ENCODE data around the gene FAM228B.

FAM228B gene

DNA sequence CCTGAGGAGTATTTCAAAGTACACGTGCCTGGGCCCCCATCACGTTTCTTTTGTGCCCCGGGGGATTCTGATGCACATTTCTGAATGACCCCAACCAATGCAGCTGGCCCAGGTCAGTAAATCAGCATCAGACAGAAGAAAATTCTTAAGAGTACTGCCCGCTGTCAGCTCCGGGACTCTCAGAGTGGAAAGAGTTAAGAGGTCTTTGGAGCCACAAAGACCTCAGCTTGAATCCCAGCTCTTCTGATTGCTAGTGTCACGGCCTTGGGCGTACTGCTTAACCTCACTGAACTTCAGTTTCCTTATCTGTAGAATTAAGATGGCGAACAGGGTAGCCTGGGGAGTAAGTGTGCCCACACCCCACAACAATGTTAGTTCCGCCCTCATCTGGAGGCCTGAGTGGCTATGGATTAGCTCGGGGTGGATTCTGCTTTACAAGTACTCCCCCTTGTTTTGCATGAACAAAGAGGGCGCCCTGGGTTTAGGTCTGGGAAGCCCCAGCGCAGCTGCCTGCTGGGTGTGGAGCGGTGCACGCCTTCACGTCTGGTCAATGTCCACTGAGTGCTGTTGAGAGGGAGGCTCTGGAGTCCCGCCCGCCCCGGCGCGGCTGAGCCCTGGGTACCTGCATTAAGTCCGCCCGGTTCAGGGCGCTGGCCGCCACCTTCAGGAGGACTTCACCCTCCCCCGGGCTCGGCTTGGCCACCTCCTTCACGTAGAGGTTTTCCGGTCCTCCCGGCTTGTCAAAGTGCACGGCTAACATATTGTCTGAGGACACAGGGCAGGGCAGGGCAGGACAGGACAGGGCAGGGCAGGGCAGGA lies 39.5 kb upstream of the FAM228B start:
- TF ChIP-seq YY1 (IDR thresholded peaks at IDR 0.05; ENCODE audit: low read depth): peak; percentile 78
- TF ChIP-seq TEAD4 (IDR thresholded peaks at IDR 0.05): no peak
- TF ChIP-seq TCF12 (IDR thresholded peaks at IDR 0.05; ENCODE audit: low read depth): peak; percentile 29; the same call in 1 of the 2 replicates
- TF ChIP-seq FOXM1 (IDR thresholded peaks at IDR 0.05; ENCODE audit: borderline replicate concordance, low read depth): peak; percentile 6; the same call in 1 of the 2 replicates

- TF ChIP-seq, protein P1, sequence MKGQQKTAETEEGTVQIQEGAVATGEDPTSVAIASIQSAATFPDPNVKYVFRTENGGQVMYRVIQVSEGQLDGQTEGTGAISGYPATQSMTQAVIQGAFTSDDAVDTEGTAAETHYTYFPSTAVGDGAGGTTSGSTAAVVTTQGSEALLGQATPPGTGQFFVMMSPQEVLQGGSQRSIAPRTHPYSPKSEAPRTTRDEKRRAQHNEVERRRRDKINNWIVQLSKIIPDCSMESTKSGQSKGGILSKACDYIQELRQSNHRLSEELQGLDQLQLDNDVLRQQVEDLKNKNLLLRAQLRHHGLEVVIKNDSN (IDR thresholded peaks at IDR 0.05): 0 out of 2 replicates have a peak, but pooled peaks have one; percentile 8
- TF ChIP-seq EP300 (IDR thresholded peaks at IDR 0.05; ENCODE audit: borderline replicate concordance) (no peak), NFIC (IDR thresholded peaks at IDR 0.05) (peak; percentile 40), ZBTB7A (IDR thresholded peaks at IDR 0.05; ENCODE audit: low read depth) (peak; percentile 90), EGR1 (IDR thresholded peaks at IDR 0.05) (peak; percentile 6; the same call in 1 of the 2 replicates), CREB1 (IDR thresholded peaks at IDR 0.05; ENCODE audit: low read depth) (no peak), FOXM1 (IDR thresholded peaks at IDR 0.05; ENCODE audit: borderline replicate concordance, low read depth) (peak; percentile 7; the same call in 1 of the 2 replicates), RAD21 (IDR thresholded peaks at IDR 0.05; ENCODE audit: low read depth) (peak; percentile 77), TAF1 (IDR thresholded peaks at IDR 0.05; ENCODE audit: low read depth) (peak; percentile 72), REST (IDR thresholded peaks at IDR 0.05; ENCODE audit: low read depth) (no peak), CEBPB (IDR thresholded peaks at IDR 0.05) (no peak), TCF12 (IDR thresholded peaks at IDR 0.05; ENCODE audit: low read depth) (peak; percentile 42), YY1 (IDR thresholded peaks at IDR 0.05; ENCODE audit: low read depth) (peak; percentile 46), TEAD4 (IDR thresholded peaks at IDR 0.05) (peak; percentile 44)
- TF ChIP-seq, protein P2, sequence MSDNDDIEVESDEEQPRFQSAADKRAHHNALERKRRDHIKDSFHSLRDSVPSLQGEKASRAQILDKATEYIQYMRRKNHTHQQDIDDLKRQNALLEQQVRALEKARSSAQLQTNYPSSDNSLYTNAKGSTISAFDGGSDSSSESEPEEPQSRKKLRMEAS (IDR thresholded peaks at IDR 0.05): peak; percentile 67
Measured at GRCh38 chr2:24084386-24085199, 38.7 kb upstream of the FAM228B start, which contains the start of gene TP53I3. TSS of gene TP53I3 (minus strand) at chr2:24084834. CDS start at chr2:24084326, 508 bp downstream.

DNA sequence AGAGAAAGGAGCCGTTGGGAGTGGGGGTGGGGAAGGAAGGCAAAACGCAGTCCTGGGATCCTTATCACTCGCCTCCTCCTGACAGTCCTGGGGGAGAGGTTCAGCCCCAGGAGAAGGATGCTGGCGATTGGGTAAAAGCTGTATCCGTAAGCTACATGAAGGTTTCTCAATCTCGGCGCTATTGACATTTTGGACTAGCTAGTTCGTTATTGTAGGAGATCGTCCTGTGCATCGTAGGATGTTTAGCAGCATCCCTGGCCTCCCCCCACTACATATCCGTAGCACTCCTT lies 38.1 kb upstream of the FAM228B start:
- TF ChIP-seq EP300 (IDR thresholded peaks at IDR 0.05; ENCODE audit: borderline replicate concordance) (no peak), EGR1 (IDR thresholded peaks at IDR 0.05) (no peak), TCF12 (IDR thresholded peaks at IDR 0.05; ENCODE audit: low read depth) (no peak), CREB1 (IDR thresholded peaks at IDR 0.05; ENCODE audit: low read depth) (no peak), TAF1 (IDR thresholded peaks at IDR 0.05; ENCODE audit: low read depth) (no peak), FOXM1 (IDR thresholded peaks at IDR 0.05; ENCODE audit: borderline replicate concordance, low read depth) (no peak), ZBTB7A (IDR thresholded peaks at IDR 0.05; ENCODE audit: low read depth) (no peak), TEAD4 (IDR thresholded peaks at IDR 0.05) (no peak), YY1 (IDR thresholded peaks at IDR 0.05; ENCODE audit: low read depth) (no peak), CEBPB (IDR thresholded peaks at IDR 0.05) (no peak), REST (IDR thresholded peaks at IDR 0.05; ENCODE audit: low read depth) (no peak), NFIC (IDR thresholded peaks at IDR 0.05) (no peak)
- TF ChIP-seq, protein P1 (IDR thresholded peaks at IDR 0.05): no peak
- TF ChIP-seq, protein P2 (IDR thresholded peaks at IDR 0.05): no peak

DNA sequence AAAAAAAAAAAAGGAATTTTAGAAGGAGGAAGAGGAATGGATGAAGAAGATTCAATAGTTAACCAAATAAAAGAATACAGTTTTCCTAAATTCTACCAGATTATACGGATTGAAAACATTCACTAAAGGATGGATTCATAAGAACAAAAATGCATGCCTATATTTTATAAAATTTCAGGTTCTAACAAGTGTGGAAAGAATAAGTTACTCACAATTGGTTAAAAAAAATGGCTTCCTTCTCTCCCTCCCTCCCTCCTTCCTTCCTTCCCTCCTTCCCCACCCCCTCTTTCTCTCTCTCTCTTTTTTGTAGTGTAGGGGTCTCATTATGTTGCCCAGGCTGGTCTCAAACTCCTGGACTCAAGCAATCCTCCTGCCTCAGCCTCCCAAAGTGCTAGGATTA lies 37.0 kb upstream of the FAM228B start:
- no peak for TF ChIP-seq TAF1 (IDR thresholded peaks at IDR 0.05; ENCODE audit: low read depth)

- TF ChIP-seq CEBPB (IDR thresholded peaks at IDR 0.05) (no peak), ZBTB7A (IDR thresholded peaks at IDR 0.05; ENCODE audit: low read depth) (no peak), FOXM1 (IDR thresholded peaks at IDR 0.05; ENCODE audit: borderline replicate concordance, low read depth) (no peak), NFIC (IDR thresholded peaks at IDR 0.05) (no peak), TCF12 (IDR thresholded peaks at IDR 0.05; ENCODE audit: low read depth) (no peak), CREB1 (IDR thresholded peaks at IDR 0.05; ENCODE audit: low read depth) (no peak), EP300 (IDR thresholded peaks at IDR 0.05; ENCODE audit: borderline replicate concordance) (no peak), REST (IDR thresholded peaks at IDR 0.05; ENCODE audit: low read depth) (no peak), TAF1 (IDR thresholded peaks at IDR 0.05; ENCODE audit: low read depth) (no peak), TEAD4 (IDR thresholded peaks at IDR 0.05) (no peak)
- TF ChIP-seq, protein P1 (IDR thresholded peaks at IDR 0.05): no peak
- TF ChIP-seq, protein P2 (IDR thresholded peaks at IDR 0.05): no peak
Measured at GRCh38 chr2:24087032-24087431, 36.2 kb upstream of the FAM228B start.
